Measurements from ENCODE around the gene NUP93.
"Not testable (repeated sequence)": the region's sequence is repeated elsewhere in the genome, so short reads cannot be mapped to it uniquely, and the experiment has no call there.

Gene NUP93

GRCh38 chr16:56776562-56776961 is 46.6 kb downstream of the NUP93 start:
- peaks cover 4% of the 10 kb centered on the region for H3K36me3 Mint-ChIP-seq
- peaks cover 56% of the 10 kb centered on the region for H3K4me1 Mint-ChIP-seq
- no peak overlapping the region for H3K4me3 Mint-ChIP-seq
- H3K27me3 Mint-ChIP-seq: no peaks in the 10 kb centered on the region
- no peak overlapping the region for H3K27ac Mint-ChIP-seq
- H3K9me3 Mint-ChIP-seq: no peaks in the 10 kb centered on the region

GRCh38 chr16:56777001-56777400 is 47.1 kb downstream of the NUP93 start:
- Mint-ChIP-seq H3K36me3 (peaks cover 4% of the 10 kb centered on the region), H3K4me1 (peaks cover 55% of the 10 kb centered on the region), H3K27ac (no peak overlapping the region), H3K4me3 (no peak overlapping the region), H3K27me3 (no peaks in the 10 kb centered on the region), H3K9me3 (no peaks in the 10 kb centered on the region)

DNA sequence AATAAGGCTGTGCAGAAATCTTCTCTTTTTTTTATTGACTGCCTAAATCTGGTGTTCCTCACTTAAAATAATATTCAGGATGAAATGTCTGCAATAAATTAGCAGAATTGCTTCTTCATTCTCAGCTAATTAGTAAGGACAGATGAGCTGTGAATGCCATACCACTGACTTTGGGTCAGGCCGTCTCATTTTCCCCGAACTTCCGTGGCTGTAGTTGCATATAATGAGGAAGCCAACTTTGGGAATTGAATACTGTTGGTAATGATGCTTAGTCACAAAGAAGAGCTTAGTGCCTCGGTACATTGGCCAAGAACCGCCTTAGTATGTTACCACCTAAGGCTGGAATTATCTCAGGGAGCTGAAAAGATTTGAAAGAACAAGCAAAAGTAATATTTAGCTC is 47.6 kb downstream of the NUP93 start:
- no peaks in the 10 kb centered on the region for H3K27me3 Mint-ChIP-seq
- peaks cover 54% of the 10 kb centered on the region for H3K4me1 Mint-ChIP-seq
- no peaks in the 10 kb centered on the region for H3K9me3 Mint-ChIP-seq
- H3K4me3 Mint-ChIP-seq: no peak overlapping the region
- H3K36me3 Mint-ChIP-seq: peaks cover 4% of the 10 kb centered on the region
- H3K27ac Mint-ChIP-seq: no peak overlapping the region

DNA sequence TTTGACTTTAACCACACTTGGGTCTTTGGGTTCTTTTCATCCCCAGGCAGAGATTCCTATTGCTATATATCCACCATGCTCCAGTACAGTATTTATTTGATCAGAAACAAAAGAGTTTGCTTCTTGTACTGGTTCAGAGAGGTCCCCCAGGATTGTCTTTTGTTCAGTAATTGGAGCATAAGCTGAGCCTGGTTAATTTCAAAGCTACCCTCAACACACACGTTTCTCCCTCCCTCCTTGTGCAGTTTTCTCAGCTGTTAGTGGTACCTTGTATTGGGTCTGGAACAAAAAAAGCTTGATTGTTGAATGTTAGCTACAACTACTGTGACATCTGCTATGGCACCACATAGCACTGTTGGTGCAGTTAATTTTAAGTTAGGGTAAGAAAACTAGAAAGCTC is 50.0 kb downstream of the NUP93 start:
- Mint-ChIP-seq H3K36me3 (peaks cover under 1% of the 10 kb centered on the region), H3K4me3 (no peak overlapping the region), H3K9me3 (no peaks in the 10 kb centered on the region), H3K27me3 (no peaks in the 10 kb centered on the region), H3K27ac (no peak overlapping the region), H3K4me1 (peaks cover 56% of the 10 kb centered on the region)

GRCh38 chr16:56780646-56781045 is 50.7 kb downstream of the NUP93 start:
- Mint-ChIP-seq H3K27ac (no peak overlapping the region), H3K36me3 (peaks cover 1% of the 10 kb centered on the region), H3K27me3 (no peaks in the 10 kb centered on the region), H3K4me1 (peaks cover 53% of the 10 kb centered on the region), H3K4me3 (no peak overlapping the region), H3K9me3 (no peaks in the 10 kb centered on the region)

DNA sequence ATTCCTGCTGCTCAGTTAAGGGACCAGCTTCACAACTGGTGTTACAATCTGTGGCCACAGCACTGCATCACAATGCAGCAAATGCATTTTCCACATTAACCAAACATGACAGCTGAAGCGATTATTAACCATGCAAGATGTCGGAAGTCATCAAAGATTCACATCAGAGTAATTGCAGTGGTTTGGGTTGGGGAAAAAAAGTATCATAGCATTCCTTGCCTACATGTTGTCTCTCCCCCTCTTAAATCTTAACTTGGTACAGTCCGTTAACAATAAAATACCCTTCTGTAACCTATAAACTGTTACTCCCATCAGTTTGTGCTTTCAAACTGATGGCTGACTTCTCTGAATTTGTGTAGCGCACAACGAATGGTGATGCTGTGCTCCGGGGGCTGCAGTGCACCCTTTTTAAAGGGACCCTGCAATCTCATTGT is 51.6 kb downstream of the NUP93 start:
- Mint-ChIP-seq H3K4me3 (no peak overlapping the region), H3K4me1 (peaks cover 53% of the 10 kb centered on the region), H3K27ac (no peak overlapping the region), H3K36me3 (peaks cover 1% of the 10 kb centered on the region), H3K27me3 (no peaks in the 10 kb centered on the region), H3K9me3 (no peaks in the 10 kb centered on the region)

GRCh38 chr16:56783344-56783743 is 53.4 kb downstream of the NUP93 start:
- H3K9me3 Mint-ChIP-seq: no peaks in the 10 kb centered on the region
- H3K27ac Mint-ChIP-seq: peak overlapping the region; percentile 7
- no peaks in the 10 kb centered on the region for H3K27me3 Mint-ChIP-seq
- H3K4me1 Mint-ChIP-seq: peaks cover 48% of the 10 kb centered on the region
- H3K36me3 Mint-ChIP-seq: peaks cover 1% of the 10 kb centered on the region
- no peak overlapping the region for H3K4me3 Mint-ChIP-seq

- no peak overlapping the region for H3K4me3 Mint-ChIP-seq
- no peaks in the 10 kb centered on the region for H3K9me3 Mint-ChIP-seq
- no peaks in the 10 kb centered on the region for H3K27me3 Mint-ChIP-seq
- H3K27ac Mint-ChIP-seq: no peak overlapping the region
- peaks cover 30% of the 10 kb centered on the region for H3K4me1 Mint-ChIP-seq
- peaks cover 1% of the 10 kb centered on the region for H3K36me3 Mint-ChIP-seq
Measured at GRCh38 chr16:56785317-56785716, 55.4 kb downstream of the NUP93 start.

DNA sequence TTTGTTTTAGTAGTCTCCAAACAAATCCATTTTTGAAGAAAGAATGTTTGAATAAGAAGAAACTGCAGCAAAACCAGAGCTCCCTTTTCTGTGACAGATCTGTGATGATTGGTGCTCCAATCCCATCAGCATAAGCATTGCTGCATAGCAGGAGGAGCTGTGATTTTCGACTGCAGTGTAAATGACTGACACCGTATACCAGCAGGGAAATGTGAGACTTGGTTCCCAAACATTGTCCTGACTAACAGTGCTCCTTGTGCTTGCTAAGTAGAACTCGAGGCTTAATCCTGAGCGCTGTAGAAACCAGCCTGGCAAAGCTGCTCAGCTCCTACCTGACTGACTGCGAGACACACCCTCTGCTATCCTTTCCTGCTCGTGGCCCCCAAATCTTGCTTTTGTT is 57.2 kb downstream of the NUP93 start:
- Mint-ChIP-seq H3K36me3 (peaks cover 1% of the 10 kb centered on the region), H3K27me3 (no peaks in the 10 kb centered on the region), H3K27ac (no peak overlapping the region), H3K9me3 (no peaks in the 10 kb centered on the region), H3K4me1 (peaks cover 14% of the 10 kb centered on the region), H3K4me3 (no peak overlapping the region)

DNA sequence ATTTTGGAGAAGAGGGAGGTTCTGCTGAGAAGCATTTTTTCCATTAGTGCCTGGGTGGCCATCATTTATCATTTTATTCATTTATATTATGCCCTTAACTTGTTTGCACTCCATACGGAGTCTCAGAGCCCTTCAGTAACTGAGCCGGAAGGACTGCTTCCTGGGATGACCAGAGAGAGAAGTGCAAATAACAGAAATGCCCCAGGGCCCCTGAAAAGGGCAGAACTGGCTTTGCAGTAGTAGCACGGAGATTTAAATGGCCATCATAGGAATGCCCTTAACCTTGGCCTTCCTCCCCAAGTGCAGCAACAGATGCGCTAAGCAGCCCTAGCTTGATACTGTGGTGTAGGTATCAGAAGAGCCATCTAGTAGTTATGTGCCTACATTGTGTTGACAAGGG is 58.5 kb downstream of the NUP93 start:
- no peaks in the 10 kb centered on the region for H3K9me3 Mint-ChIP-seq
- no peaks in the 10 kb centered on the region for H3K27me3 Mint-ChIP-seq
- no peak overlapping the region for H3K4me3 Mint-ChIP-seq
- H3K36me3 Mint-ChIP-seq: peaks cover 1% of the 10 kb centered on the region
- H3K27ac Mint-ChIP-seq: no peak overlapping the region
- H3K4me1 Mint-ChIP-seq: peaks cover 10% of the 10 kb centered on the region

GRCh38 chr16:56789360-56789759 is 59.4 kb downstream of the NUP93 start:
- Mint-ChIP-seq H3K4me1 (peaks cover 8% of the 10 kb centered on the region), H3K9me3 (no peaks in the 10 kb centered on the region), H3K27ac (no peak overlapping the region), H3K4me3 (no peak overlapping the region), H3K36me3 (peaks cover 2% of the 10 kb centered on the region), H3K27me3 (no peaks in the 10 kb centered on the region)

GRCh38 chr16:56792967-56793366 is 63.0 kb downstream of the NUP93 start:
- Mint-ChIP-seq H3K36me3 (peaks cover 2% of the 10 kb centered on the region), H3K27ac (no peak overlapping the region), H3K4me1 (peaks cover 8% of the 10 kb centered on the region), H3K9me3 (no peaks in the 10 kb centered on the region), H3K4me3 (no peak overlapping the region), H3K27me3 (no peaks in the 10 kb centered on the region)

DNA sequence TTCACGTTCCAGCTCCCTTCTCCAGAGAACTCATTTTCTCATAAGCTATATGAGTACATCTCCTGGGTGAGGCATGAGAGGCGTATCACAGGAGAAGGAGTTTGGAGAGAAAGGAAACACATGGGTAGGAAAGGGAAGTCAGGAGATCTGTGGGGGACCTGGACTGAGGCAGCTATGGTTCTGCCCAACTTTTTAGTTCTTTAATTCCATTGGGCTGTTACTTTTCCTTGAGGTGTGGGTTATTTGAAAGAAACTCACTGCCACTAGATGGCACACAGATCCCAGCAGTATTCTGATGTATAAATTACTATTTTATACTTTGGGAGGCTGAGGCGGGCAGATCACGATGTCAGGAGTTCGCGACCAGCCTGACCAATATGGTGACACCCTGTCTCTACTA is 63.6 kb downstream of the NUP93 start:
- peaks cover 8% of the 10 kb centered on the region for H3K4me1 Mint-ChIP-seq
- H3K9me3 Mint-ChIP-seq: no peaks in the 10 kb centered on the region
- no peaks in the 10 kb centered on the region for H3K27me3 Mint-ChIP-seq
- H3K4me3 Mint-ChIP-seq: no peak overlapping the region
- H3K36me3 Mint-ChIP-seq: peaks cover 3% of the 10 kb centered on the region
- no peak overlapping the region for H3K27ac Mint-ChIP-seq

DNA sequence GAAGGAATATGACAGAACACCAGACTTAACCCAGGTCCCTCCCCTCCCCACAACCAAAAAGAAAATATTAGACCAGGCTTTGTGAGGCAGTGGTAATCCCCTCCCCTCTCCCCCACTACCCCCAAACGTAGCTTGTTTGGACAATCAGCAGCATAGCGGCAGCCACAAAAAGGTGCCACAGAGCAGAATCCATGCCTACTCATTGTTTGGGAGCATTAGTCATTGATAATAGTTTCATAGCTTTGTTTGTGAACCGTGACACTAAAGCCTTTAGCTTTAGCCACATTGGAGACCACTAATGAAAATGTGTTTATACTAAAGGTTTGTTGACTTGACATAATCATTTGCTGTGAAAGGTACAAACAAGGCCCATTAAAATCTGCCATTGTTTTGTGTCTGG is 65.1 kb downstream of the NUP93 start:
- Mint-ChIP-seq H3K36me3 (peaks cover 3% of the 10 kb centered on the region), H3K4me3 (no peak overlapping the region), H3K27ac (no peak overlapping the region), H3K27me3 (no peaks in the 10 kb centered on the region), H3K4me1 (peaks cover 8% of the 10 kb centered on the region), H3K9me3 (no peaks in the 10 kb centered on the region)

DNA sequence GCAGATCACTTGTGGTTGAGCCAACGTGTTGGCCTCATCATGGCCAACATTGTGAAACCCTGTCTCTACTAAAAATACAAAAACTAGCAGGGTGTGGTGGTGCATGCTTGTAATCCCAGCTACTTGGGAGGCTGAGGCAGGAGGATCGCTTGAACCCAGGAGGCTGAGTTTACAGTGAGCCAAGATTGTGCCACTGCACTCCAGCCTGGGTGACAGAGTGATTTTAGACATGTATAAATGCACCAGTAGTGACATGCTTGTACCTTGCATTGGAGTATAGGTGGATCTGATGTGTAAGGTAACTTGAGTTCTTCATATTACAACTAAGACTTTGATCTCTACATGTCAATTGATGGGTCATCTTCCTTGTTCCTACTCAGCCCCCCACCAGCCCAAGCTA is 67.1 kb downstream of the NUP93 start:
- not testable (repeated sequence) for H3K4me1 Mint-ChIP-seq, H3K27me3 Mint-ChIP-seq, H3K27ac Mint-ChIP-seq, H3K36me3 Mint-ChIP-seq, H3K9me3 Mint-ChIP-seq, H3K4me3 Mint-ChIP-seq

- Mint-ChIP-seq H3K4me3 (no peak overlapping the region), H3K36me3 (peaks cover 6% of the 10 kb centered on the region), H3K9me3 (no peaks in the 10 kb centered on the region), H3K27ac (no peak overlapping the region), H3K4me1 (peaks cover 7% of the 10 kb centered on the region), H3K27me3 (no peaks in the 10 kb centered on the region)
Measured at GRCh38 chr16:56797861-56798260, 67.9 kb downstream of the NUP93 start.

DNA sequence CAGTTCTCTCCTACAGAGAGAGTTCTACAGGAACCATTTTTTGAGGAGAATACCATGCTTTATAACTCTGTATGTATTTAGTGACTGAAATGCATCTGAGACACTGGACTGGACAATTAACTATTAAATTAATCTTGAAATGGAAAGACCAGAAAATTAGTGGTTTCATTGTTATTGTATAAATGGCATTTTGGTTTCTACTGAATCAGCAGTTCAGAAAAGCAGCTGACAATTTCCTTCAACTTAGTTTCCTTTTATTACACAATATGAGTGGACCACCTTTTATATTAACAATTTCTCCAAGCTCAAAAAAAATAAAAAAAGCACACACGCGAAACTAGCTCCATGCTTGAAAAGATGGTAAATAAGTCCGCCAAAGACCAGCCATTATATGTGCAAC is 69.0 kb downstream of the NUP93 start:
- Mint-ChIP-seq H3K4me3 (no peak overlapping the region), H3K27ac (no peak overlapping the region), H3K27me3 (no peaks in the 10 kb centered on the region), H3K36me3 (peaks cover 8% of the 10 kb centered on the region), H3K9me3 (no peaks in the 10 kb centered on the region), H3K4me1 (no peaks in the 10 kb centered on the region)

All from activated naive CD4-positive, alpha-beta T cell treated with anti-CD3 and anti-CD28 coated beads, Interleukin-2, amount 50 U/mL, for 24 hours (primary cell).